Colonic mucosa (tissue), 4 donors: ENCODE data around the gene ARV1. TPM values are rescaled to one million over a fixed set of nuclear protein-coding genes. Genes with fewer than 3 reads are reported as not detected.

Experiments
- DNase-seq: peaks from one replicate; pipeline ENCODE4 v3.0.0-alpha.2; 2020
- H3K27ac ChIP-seq: fragments of 200-600 bp; one replicate; pipeline ENCODE4 v1.8.0; 2021
- H3K27me3 ChIP-seq: fragments of 200-600 bp; one replicate; pipeline ENCODE4 v1.8.0; 2021
- H3K36me3 ChIP-seq: fragments of 200-600 bp; one replicate; pipeline ENCODE4 v1.8.0; 2021
- H3K4me1 ChIP-seq: fragments of 200-600 bp; one replicate; pipeline ENCODE4 v1.8.0; 2021; ENCODE audit warnings: mild to moderate bottlenecking
- H3K4me3 ChIP-seq: fragments of 200-600 bp; one replicate; pipeline ENCODE4 v1.8.0; 2021
- H3K9ac ChIP-seq, 2 donors: one replicate each; pipeline ENCODE4 v1.7.0; 2013; ENCODE audit warnings: control low read depth in 2 of 2, low read depth in 2 of 2, low read length in 2 of 2
- H3K9me3 ChIP-seq: fragments of 200-600 bp; one replicate; pipeline ENCODE4 v1.8.0; 2021
- CTCF ChIP-seq: fragments of 200-600 bp; IDR thresholded peaks from one replicate; pipeline ENCODE4 v1.8.0; 2022; ENCODE audit warnings: antibody characterized with exemption, mild to moderate bottlenecking
- intact Hi-C: fragments of 100-400 bp; cut with DNase I; formaldehyde crosslinking; loops from one replicate; pipeline ENCODE4 v1.14.1; 2022
- total RNA-seq, 2 donors: library from RNA; stranded (reverse); fragmentation: NEBNext Ultra II Directional in 1 of 2; extraction: Animal tissue kit (Norgen Biotek cat#: 25700) in 1 of 2; gene quantifications; one replicate each; pipeline ENCODE4 v1.2.1, GENCODE V29; 2021
- donor health status: healthy.
- donor health status: DM: no; HTN: no; CAD: no.
- donor health status: DM: no; HTN: no; CAD: no.

ARV1 gene
- total RNA-seq: 10 to 100 TPM; 29.3 to 39.6 TPM

GRCh38 chr1:230978491-230979388 lies at the start of gene ARV1, which contains the start of gene TTC13:
TSS of gene ARV1 (plus strand) at chr1:230979094. CDS start at chr1:230979106, 12 bp downstream.
TSS of gene TTC13 (minus strand) at chr1:230978861. CDS start at chr1:230978830, 31 bp downstream.
- Histone ChIP-seq H3K4me1 (peaks cover 9% of the 10 kb centered on the region), H3K36me3 (no peaks in the 10 kb centered on the region), H3K9ac (peak within 1 kb of the TSS; percentile 73 to 81), H3K9me3 (no peaks in the 10 kb centered on the region), H3K4me3 (peak within 1 kb of the TSS; percentile 77), H3K27me3 (no peaks in the 10 kb centered on the region), H3K27ac (peak within 1 kb of the TSS; percentile 76)
- intact Hi-C loops: loop anchor here (5.0 kb wide), 2 partner anchors 61 to 234 kb away; no protein-coding TSS in a partner anchor
- DNase-seq: peak; percentile 98
- TF ChIP-seq CTCF: peak; percentile 26

DNA sequence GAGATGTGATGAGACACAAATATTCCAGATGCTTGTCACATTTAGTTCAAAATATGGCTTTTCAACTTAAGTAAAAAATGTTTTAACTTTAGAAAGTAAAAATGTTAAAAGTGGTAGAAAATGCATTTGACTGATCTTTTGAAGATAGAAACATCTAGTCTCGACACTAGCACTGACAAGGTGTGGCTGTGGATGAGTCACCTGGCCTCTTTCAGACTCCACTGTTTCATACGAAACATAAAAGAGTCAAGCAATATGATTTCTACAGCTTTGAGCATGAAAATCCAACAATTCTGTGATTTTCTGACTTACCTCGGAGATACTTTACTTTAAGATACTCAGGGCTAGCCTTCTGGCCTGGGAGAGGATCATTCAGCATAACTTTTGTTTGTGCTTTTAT lies 47.9 kb upstream of the ARV1 start:
- H3K27me3 ChIP-seq: no peaks in the 10 kb centered on the region
- H3K4me1 ChIP-seq: no peaks in the 10 kb centered on the region
- no peak overlapping the region for H3K9ac ChIP-seq
- no peaks in the 10 kb centered on the region for H3K36me3 ChIP-seq
- no peak for TF ChIP-seq CTCF
- intact Hi-C loops: no loop called here
- DNase-seq: no peak
- no peak overlapping the region for H3K27ac ChIP-seq
- H3K4me3 ChIP-seq: no peak overlapping the region
- no peaks in the 10 kb centered on the region for H3K9me3 ChIP-seq

DNA sequence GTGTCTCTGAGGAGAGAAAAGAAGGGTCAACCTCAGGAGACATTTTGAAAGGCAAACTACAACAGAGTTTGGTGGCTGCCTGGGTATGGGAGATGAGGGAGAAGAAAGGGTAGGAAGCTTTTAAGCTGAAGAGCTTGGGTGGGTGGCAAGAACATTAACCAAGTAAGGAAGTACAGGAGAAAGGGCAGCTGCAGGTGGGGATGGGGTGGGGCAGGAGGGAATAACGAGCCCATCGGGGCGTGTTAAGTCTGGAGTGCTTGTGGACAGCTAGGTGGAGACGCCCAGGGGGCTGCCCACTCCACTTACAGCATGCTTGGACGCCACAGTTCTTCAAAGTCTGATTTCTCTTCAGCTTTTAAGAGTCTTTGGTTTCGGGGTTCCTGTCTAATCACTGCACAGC lies 43.0 kb upstream of the ARV1 start:
- Histone ChIP-seq H3K36me3 (no peaks in the 10 kb centered on the region), H3K9me3 (no peaks in the 10 kb centered on the region), H3K9ac (no peak overlapping the region), H3K27me3 (no peaks in the 10 kb centered on the region), H3K27ac (no peak overlapping the region), H3K4me1 (no peaks in the 10 kb centered on the region), H3K4me3 (no peak overlapping the region)
- DNase-seq: no peak
- intact Hi-C loops: no loop called here
- no peak for TF ChIP-seq CTCF

- intact Hi-C loops: no loop called here
- no peaks in the 10 kb centered on the region for H3K9me3 ChIP-seq
- H3K27ac ChIP-seq: no peak overlapping the region
- no peak for DNase-seq
- H3K27me3 ChIP-seq: no peaks in the 10 kb centered on the region
- H3K4me1 ChIP-seq: no peaks in the 10 kb centered on the region
- no peaks in the 10 kb centered on the region for H3K36me3 ChIP-seq
- no peak overlapping the region for H3K4me3 ChIP-seq
- no peak for TF ChIP-seq CTCF
- no peak overlapping the region for H3K9ac ChIP-seq
These were observed 42.4 kb upstream of the ARV1 start for GRCh38 chr1:230936475-230936874.

DNA sequence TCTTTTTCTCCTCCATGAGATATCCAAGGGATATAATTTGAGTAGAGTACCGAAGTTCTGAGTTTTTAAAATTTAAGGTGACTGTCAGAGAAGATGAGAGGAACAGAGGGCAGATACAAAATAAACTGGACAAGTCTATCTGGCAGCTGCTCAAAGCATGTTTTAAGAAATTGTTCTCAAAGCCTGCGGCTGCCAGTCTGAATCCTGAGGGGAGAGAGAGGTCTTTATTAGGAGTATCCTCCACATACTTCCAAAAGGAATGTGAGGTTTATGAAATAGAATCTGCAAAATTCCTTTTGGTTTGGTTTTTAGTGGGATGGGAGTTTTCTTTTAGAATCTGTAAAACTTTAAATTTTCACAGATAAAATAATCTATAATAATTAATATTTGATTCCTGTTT lies 41.5 kb upstream of the ARV1 start:
- H3K36me3 ChIP-seq: no peaks in the 10 kb centered on the region
- intact Hi-C loops: no loop called here
- no peaks in the 10 kb centered on the region for H3K4me1 ChIP-seq
- DNase-seq: no peak
- H3K9me3 ChIP-seq: no peaks in the 10 kb centered on the region
- no peak overlapping the region for H3K9ac ChIP-seq
- TF ChIP-seq CTCF: no peak
- no peak overlapping the region for H3K4me3 ChIP-seq
- H3K27me3 ChIP-seq: no peaks in the 10 kb centered on the region
- H3K27ac ChIP-seq: no peak overlapping the region
